Breast epithelium (tissue), 4 donors: ENCODE data around the gene NGB. TPM values are rescaled to one million over a fixed set of nuclear protein-coding genes. Genes with fewer than 3 reads are reported as not detected.

Source experiments
- DNase-seq, 2 donors: peaks; one replicate each; pipeline ENCODE4 v3.0.0-alpha.2; 2019; ENCODE audit warnings: low spot score in 2 of 2
- H3K27ac ChIP-seq, 2 donors: fragments of 200-600 bp; sonication (generic) in 1 of 2; one replicate each; pipeline ENCODE4 v1.5.1; 2016 to 2019; ENCODE audit warnings: mild to moderate bottlenecking in 1 of 2
- H3K27me3 ChIP-seq, 2 donors: fragments of 200-600 bp; sonication (generic) in 1 of 2; one replicate each; pipeline versions ENCODE4 v1.5.1 to v1.6.0; 2017 to 2019; ENCODE audit warnings: control low read depth in 1 of 2, mild to moderate bottlenecking in 1 of 2
- H3K36me3 ChIP-seq: fragments of 200-600 bp; one replicate; pipeline ENCODE4 v1.5.1; 2019
- H3K4me1 ChIP-seq, 2 donors: fragments of 200-600 bp; sonication (generic); one replicate each; pipeline ENCODE4 v1.5.1; 2016 to 2019; ENCODE audit warnings: control low read depth in 1 of 2
- H3K4me3 ChIP-seq, 3 donors: fragments of 200-600 bp; sonication (generic); 1 replicate in 2 of 3; 2 replicates in 1 of 3; pipeline ENCODE4 v1.5.1; 2016 to 2019; ENCODE audit warnings: mild to moderate bottlenecking in 3 of 3, moderate library complexity in 2 of 3
- H3K9me3 ChIP-seq, 2 donors: fragments of 200-600 bp; sonication (generic) in 1 of 2; one replicate each; pipeline ENCODE4 v1.5.1; 2016 to 2019; ENCODE audit warnings: control low read depth in 1 of 2
- POLR2A ChIP-seq: fragments of 450-650 bp; IDR thresholded peaks from one replicate; pipeline ENCODE4 v1.6.1; 2016; ENCODE audit warnings: antibody characterized with exemption, mild to moderate bottlenecking, moderate library complexity
- POLR2AphosphoS5 ChIP-seq, 3 donors: sonication (generic); formaldehyde crosslinking; IDR thresholded peaks; one replicate each; pipeline ENCODE4 v1.6.1; 2017; ENCODE audit warnings: antibody characterized with exemption in 3 of 3
- intact Hi-C: fragments of 100-400 bp; cut with DNase I; formaldehyde crosslinking; loops from one replicate; pipeline ENCODE4 v1.15.1; 2023; ENCODE audit warnings: low total_unique reads
- total RNA-seq, 3 donors: library from RNA; depleted of rRNA; stranded (reverse); fragments of >200 nt; gene quantifications; one replicate each; pipeline ENCODE4 v1.1.0, GENCODE V29; 2016
- TF ChIP-seq, protein P1 (sequence below), 3 donors: fragments of 450-650 bp; IDR thresholded peaks; one replicate each; pipeline ENCODE4 v1.5.1; 2016 to 2017; ENCODE audit warnings: antibody characterized with exemption in 3 of 3, mild to moderate bottlenecking in 3 of 3, moderate library complexity in 3 of 3

Gene NGB
- total RNA-seq, 3 donors from 2014 or later = not detected

DNA sequence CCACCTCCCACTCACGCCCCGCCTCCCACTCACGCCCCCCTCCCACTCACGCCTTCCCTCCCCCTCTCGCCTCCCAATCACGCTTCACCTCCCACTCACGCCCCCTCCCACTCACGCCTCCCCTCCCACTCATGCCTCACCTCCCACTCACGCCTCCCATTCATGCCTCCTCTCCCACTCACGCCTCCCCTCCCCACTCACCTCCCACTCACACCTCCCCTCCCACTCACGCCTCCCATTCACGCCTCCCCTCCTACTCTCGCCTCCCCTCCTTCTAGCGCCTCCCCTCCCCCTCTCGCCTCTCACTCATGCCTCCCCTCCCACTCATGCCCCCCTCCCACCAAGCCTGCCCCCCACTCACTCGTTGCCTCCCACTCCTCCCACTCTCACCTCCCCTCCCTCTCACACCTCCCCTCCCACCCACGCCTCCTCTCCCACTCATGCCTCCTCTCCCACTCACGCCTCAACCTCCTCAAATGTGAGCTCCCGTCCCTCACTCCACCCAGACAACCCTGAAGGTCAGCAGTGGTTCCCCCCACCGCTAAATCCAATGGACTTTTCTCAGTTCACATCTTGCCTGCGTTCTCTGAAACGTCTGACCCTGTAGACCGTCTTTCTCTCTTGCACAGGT, 49.6 kb downstream of the NGB start:
- no peak for TF ChIP-seq POLR2A
- TF ChIP-seq, protein P1, sequence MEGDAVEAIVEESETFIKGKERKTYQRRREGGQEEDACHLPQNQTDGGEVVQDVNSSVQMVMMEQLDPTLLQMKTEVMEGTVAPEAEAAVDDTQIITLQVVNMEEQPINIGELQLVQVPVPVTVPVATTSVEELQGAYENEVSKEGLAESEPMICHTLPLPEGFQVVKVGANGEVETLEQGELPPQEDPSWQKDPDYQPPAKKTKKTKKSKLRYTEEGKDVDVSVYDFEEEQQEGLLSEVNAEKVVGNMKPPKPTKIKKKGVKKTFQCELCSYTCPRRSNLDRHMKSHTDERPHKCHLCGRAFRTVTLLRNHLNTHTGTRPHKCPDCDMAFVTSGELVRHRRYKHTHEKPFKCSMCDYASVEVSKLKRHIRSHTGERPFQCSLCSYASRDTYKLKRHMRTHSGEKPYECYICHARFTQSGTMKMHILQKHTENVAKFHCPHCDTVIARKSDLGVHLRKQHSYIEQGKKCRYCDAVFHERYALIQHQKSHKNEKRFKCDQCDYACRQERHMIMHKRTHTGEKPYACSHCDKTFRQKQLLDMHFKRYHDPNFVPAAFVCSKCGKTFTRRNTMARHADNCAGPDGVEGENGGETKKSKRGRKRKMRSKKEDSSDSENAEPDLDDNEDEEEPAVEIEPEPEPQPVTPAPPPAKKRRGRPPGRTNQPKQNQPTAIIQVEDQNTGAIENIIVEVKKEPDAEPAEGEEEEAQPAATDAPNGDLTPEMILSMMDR (IDR thresholded peaks at IDR 0.05) = no peak
- no peak for TF ChIP-seq POLR2AphosphoS5 (IDR thresholded peaks at IDR 0.05)
- Histone ChIP-seq H3K36me3 (no peaks in the 10 kb centered on the region), H3K4me3 (no peak overlapping the region), H3K27me3 (no peaks in the 10 kb centered on the region), H3K9me3 (no peaks in the 10 kb centered on the region), H3K4me1 (no peaks in the 10 kb centered on the region), H3K27ac (no peak overlapping the region)
- intact Hi-C loops = no loop called here
- DNase-seq = no peak

DNA sequence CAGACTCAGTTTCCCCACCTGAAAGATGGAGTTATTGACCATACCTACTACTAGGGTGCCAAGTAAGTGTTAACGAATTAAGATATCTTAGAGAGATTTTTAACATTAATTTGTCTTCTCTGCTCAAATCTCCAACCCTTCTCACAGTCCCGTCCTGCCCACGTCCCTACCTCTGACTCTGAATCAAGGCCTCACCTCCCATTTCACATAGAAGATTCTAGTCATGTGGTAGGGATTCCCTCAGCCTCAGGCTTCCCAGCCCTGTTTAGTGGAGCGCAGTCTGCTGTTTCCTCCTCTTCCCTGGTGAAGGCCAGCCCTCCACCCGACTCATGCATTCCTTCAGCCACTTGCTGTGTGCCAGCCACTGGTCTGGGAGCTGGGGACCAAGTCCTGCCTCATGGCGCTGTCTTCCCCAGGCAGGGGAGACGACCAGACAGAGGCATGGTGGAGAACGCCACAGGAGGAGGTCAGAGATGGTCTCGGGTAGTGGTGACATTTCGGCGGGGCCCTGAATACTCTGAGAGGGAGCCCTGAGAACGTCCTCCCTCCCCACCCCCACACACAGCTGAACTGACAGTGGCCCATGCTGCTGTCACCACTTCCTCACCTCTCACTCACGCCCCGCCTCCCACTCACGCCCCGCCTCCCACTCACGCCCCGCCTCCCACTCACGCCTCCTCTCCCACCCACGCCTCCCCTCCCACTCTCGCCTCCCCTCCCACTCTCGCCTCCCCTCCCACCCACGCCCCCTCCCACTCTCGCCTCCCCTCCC, 50.6 kb downstream of the NGB start:
- intact Hi-C loops = no loop called here
- DNase-seq = no peak
- TF ChIP-seq POLR2A = no peak
- TF ChIP-seq, protein P1 (IDR thresholded peaks at IDR 0.05) = no peak
- no peak for TF ChIP-seq POLR2AphosphoS5 (IDR thresholded peaks at IDR 0.05)
- Histone ChIP-seq H3K27me3 (no peaks in the 10 kb centered on the region), H3K4me1 (no peaks in the 10 kb centered on the region), H3K27ac (no peak overlapping the region), H3K36me3 (no peaks in the 10 kb centered on the region), H3K9me3 (no peaks in the 10 kb centered on the region), H3K4me3 (no peak overlapping the region)

DNA sequence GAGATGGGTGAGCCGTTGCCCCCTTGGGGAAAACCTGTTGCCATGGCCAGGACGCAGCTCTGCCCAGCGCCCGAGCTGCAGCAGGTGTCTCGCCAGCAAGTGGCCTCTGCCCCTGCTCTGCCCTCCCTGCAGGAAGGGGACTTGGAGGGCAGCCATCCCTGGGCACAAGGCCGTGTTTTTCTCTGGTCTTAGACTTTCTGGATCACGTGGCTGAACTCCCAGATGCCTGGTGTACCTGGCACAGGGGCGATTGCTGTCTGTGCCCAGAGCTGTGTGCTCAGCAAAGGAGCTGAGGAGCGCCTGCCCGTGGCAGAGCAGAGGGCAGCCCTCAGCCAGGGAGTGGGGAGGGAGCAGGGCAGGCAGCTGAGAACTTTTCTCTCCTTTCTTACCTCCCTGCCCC, 51.4 kb downstream of the NGB start:
- no peak for DNase-seq
- Histone ChIP-seq H3K4me1 (no peaks in the 10 kb centered on the region), H3K27ac (no peak overlapping the region), H3K36me3 (no peaks in the 10 kb centered on the region), H3K4me3 (no peak overlapping the region), H3K9me3 (no peaks in the 10 kb centered on the region), H3K27me3 (peaks cover 0 to 3% of the 10 kb centered on the region in 2 donors)
- TF ChIP-seq POLR2A (no peak), POLR2AphosphoS5 (IDR thresholded peaks at IDR 0.05) (no peak)
- TF ChIP-seq, protein P1 (IDR thresholded peaks at IDR 0.05) = no peak
- intact Hi-C loops = no loop called here

DNA sequence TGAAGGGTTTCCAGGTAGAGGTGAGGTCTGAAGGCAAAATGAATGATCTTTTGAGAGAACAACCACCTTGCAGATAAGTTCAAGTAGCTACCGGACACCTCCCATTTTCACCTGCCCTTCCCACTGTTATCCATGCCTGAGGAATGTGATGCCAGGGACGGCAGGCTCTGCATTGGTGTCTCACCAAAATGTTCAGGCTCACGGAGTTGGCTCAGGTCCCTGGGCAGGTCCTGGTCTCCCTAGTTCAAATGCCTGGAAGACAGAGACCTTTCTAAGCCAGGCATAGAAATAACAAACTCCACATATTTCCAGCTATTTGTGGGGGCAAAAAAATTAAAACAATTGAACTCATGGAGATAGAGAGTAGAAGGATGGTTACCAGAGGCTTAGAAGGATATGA, 53.5 kb downstream of the NGB start:
- DNase-seq = no peak
- Histone ChIP-seq H3K9me3 (no peaks in the 10 kb centered on the region), H3K4me3 (no peak overlapping the region), H3K36me3 (no peaks in the 10 kb centered on the region), H3K27me3 (peaks cover 0 to 3% of the 10 kb centered on the region in 2 donors), H3K4me1 (no peaks in the 10 kb centered on the region), H3K27ac (no peak overlapping the region)
- intact Hi-C loops = no loop called here
- TF ChIP-seq, protein P1 (IDR thresholded peaks at IDR 0.05) = no peak
- TF ChIP-seq POLR2A = no peak
- no peak for TF ChIP-seq POLR2AphosphoS5 (IDR thresholded peaks at IDR 0.05)

Other genes starting within 250 kb of the NGB start
- 10 to 100 TPM; 39.5 to 76.5 (median 47.2) TPM for gene IRF2BPL, start 242.5 kb downstream of the NGB start, total RNA-seq
- gene CIPC, start 172.9 kb downstream of the NGB start, total RNA-seq = 10 to 100 TPM; 40.6 to 64.8 (median 50.7) TPM
- not detected for gene ZDHHC22, start 129.4 kb downstream of the NGB start, total RNA-seq
- 1 to 10 TPM in 2 of 3 donors, under 1 TPM in 1; 0.16 to 8.0 (median 3.9) TPM for gene TMEM63C, start 89.4 kb downstream of the NGB start, total RNA-seq
- gene POMT2, start 49.7 kb upstream of the NGB start, total RNA-seq = 10 to 100 TPM; 16.8 to 30.3 (median 25.2) TPM
- 10 to 100 TPM; 24.3 to 42.2 (median 32.6) TPM for gene GSTZ1, start 49.8 kb upstream of the NGB start, total RNA-seq
- gene TMED8, start 105.9 kb upstream of the NGB start, total RNA-seq = 10 to 100 TPM in 2 of 3 donors, 1 to 10 TPM in 1; 9.4 to 16.0 (median 14.4) TPM
- gene SAMD15, start 106.2 kb upstream of the NGB start, total RNA-seq = 1 to 10 TPM in 2 of 3 donors, under 1 TPM in 1; 0.32 to 4.2 (median 2.0) TPM
- gene NOXRED1, start 152.3 kb upstream of the NGB start, total RNA-seq = 1 to 10 TPM in 1 of 3 donors, under 1 TPM in 1, not detected in 1; 0.48 to 1.3 TPM
- 10 to 100 TPM; 14.7 to 25.9 (median 19.2) TPM for gene VIPAS39, start 186.4 kb upstream of the NGB start, total RNA-seq
- 100 to 1,000 TPM in 2 of 3 donors, 10 to 100 TPM in 1; 81.0 to 121 (median 110) TPM for gene AHSA1, start 186.9 kb upstream of the NGB start, total RNA-seq
- gene ISM2, start 227.6 kb upstream of the NGB start, total RNA-seq = under 1 TPM in 2 of 3 donors, not detected in 1; 0.32 to 0.59 TPM